Caco-2 (cell line): Measurements from ENCODE around the gene GAREM1. TPM values are rescaled to one million over a fixed set of nuclear protein-coding genes. Genes with fewer than 3 reads are reported as not detected.

ENCODE experiments used
- BruUV-seq: library from RNA; stranded (reverse); fragments of 400-500 nt; replicated peaks from 2 replicates; lab custom pipeline; 2021; lab: Mats Ljungman, UMichigan
- CTCF ChIA-PET: fragments of 300-600 bp; sonication (Branson Sonifier 250); formaldehyde crosslinking; loops from one replicate; lab custom pipeline; 2022; ENCODE audit warnings: antibody characterized with exemption; lab: Charles Lee
- POLR2A ChIA-PET: fragments of 300-600 bp; sonication (Branson Sonifier 250); formaldehyde crosslinking; loops from one replicate; lab custom pipeline; 2022; ENCODE audit warnings: antibody characterized with exemption; lab: Charles Lee
- DNase-seq, 2 experiments: peaks; one replicate each; pipeline versions ENCODE4 v3.0.0 to v3.0.0-alpha.2; 2020 to 2022
- H3K27me3 ChIP-seq: replicated peaks from 2 replicates; pipeline ENCODE4 v1.6.0; 2011; ENCODE audit warnings: low read length; ENCODE audit not compliant: control insufficient read depth, insufficient read depth
- H3K36me3 ChIP-seq: 2 replicates; pipeline ENCODE4 v1.5.1; 2011; ENCODE audit warnings: low read length; ENCODE audit not compliant: control insufficient read depth, insufficient read depth
- H3K4me1 ChIP-seq: fragments of 250-450 bp; sonication (Bioruptor Pico); 2 replicates; pipeline ENCODE4 v1.5.1; 2020; ENCODE audit warnings: mild to moderate bottlenecking
- H3K4me3 ChIP-seq: 2 replicates; pipeline ENCODE4 v1.5.1; 2011; ENCODE audit warnings: low read depth, mild to moderate bottlenecking, control low read depth, low read length
- H3K9me3 ChIP-seq: fragments of 250-450 bp; sonication (Bioruptor Pico); 2 replicates; pipeline ENCODE4 v1.5.1; 2020; ENCODE audit warnings: mild to moderate bottlenecking, moderate library complexity
- H3K27ac Mint-ChIP-seq: one replicate; pipeline ENCODE4 v1.8.0; 2022; ENCODE audit warnings: mixed read lengths; ENCODE audit not compliant: unreplicated experiment
- H3K27me3 Mint-ChIP-seq: one replicate; pipeline ENCODE4 v1.8.0; 2022; ENCODE audit warnings: mixed read lengths; ENCODE audit not compliant: insufficient read depth, unreplicated experiment
- H3K36me3 Mint-ChIP-seq: one replicate; pipeline ENCODE4 v1.8.0; 2022; ENCODE audit warnings: mild to moderate bottlenecking, mixed read lengths; ENCODE audit not compliant: insufficient read depth, unreplicated experiment
- H3K4me1 Mint-ChIP-seq: one replicate; pipeline ENCODE4 v1.8.0; 2022; ENCODE audit warnings: low read depth, mixed read lengths; ENCODE audit not compliant: unreplicated experiment
- H3K4me3 Mint-ChIP-seq: one replicate; pipeline ENCODE4 v1.8.0; 2022; ENCODE audit warnings: mild to moderate bottlenecking, moderate library complexity, mixed read lengths; ENCODE audit not compliant: unreplicated experiment
- H3K9me3 Mint-ChIP-seq: one replicate; pipeline ENCODE4 v1.8.0; 2022; ENCODE audit warnings: mixed read lengths; ENCODE audit not compliant: unreplicated experiment
- CTCF ChIP-seq, 2 experiments: fragments of 200-600 bp in 1 of 2; IDR thresholded peaks; 1 replicate in 1 of 2; 2 replicates in 1 of 2; pipeline versions ENCODE4 v1.5.1 to v1.8.0; 2011 to 2022; ENCODE audit warnings: antibody characterized with exemption in 1 of 2, control low read depth in 1 of 2, inconsistent platforms in 1 of 2, low read depth in 1 of 2, low read length in 1 of 2, mild to moderate bottlenecking in 1 of 2, moderate library complexity in 1 of 2; ENCODE audit not compliant: insufficient read depth in 1 of 2, severe bottlenecking in 1 of 2, unreplicated experiment in 1 of 2
- intact Hi-C: fragments of 100-400 bp; cut with micrococcal nuclease; formaldehyde crosslinking; loops from one replicate; pipeline ENCODE4 v1.10.0; 2022; ENCODE audit not compliant: unreplicated experiment
- total RNA-seq: library from RNA; stranded (reverse); gene quantifications from 2 replicates; pipeline ENCODE4 v1.2.3, GENCODE V29; 2022

The GAREM1 gene
- total RNA-seq, 1 experiment from 2014 or later = 0.50 TPM

GRCh38 chr18:32277549-32277948, 193.1 kb downstream of the GAREM1 start:
- no TSS peak for BruUV-seq
- H3K4me1 Mint-ChIP-seq = no peaks in the 10 kb centered on the region
- H3K27ac Mint-ChIP-seq = no peak overlapping the region
- peaks cover 4% of the 10 kb centered on the region for H3K36me3 Mint-ChIP-seq
- H3K4me3 ChIP-seq = no peak overlapping the region
- no peak for DNase-seq
- intact Hi-C loops = no loop called here
- ChIA-PET POLR2A (no interaction called here), CTCF (no interaction called here)
- H3K27me3 ChIP-seq = no peaks in the 10 kb centered on the region
- H3K27me3 Mint-ChIP-seq = no peaks in the 10 kb centered on the region
- H3K36me3 ChIP-seq = no peaks in the 10 kb centered on the region
- no peaks in the 10 kb centered on the region for H3K9me3 ChIP-seq
- H3K4me1 ChIP-seq = no peaks in the 10 kb centered on the region
- no peak for TF ChIP-seq CTCF (IDR thresholded peaks at IDR 0.05; ENCODE audit: insufficient read depth in 1 of 2, low read depth in 1 of 2, low read length in 1 of 2, severe bottlenecking in 1 of 2, unreplicated experiment in 1 of 2)
- no peaks in the 10 kb centered on the region for H3K9me3 Mint-ChIP-seq
- no peak overlapping the region for H3K4me3 Mint-ChIP-seq

GRCh38 chr18:32276906-32277305, 193.8 kb downstream of the GAREM1 start:
- H3K4me1 ChIP-seq = no peaks in the 10 kb centered on the region
- CTCF ChIA-PET = no interaction called here
- TF ChIP-seq CTCF (IDR thresholded peaks at IDR 0.05; ENCODE audit: insufficient read depth in 1 of 2, low read depth in 1 of 2, low read length in 1 of 2, severe bottlenecking in 1 of 2, unreplicated experiment in 1 of 2) = no peak
- H3K4me3 Mint-ChIP-seq = no peak overlapping the region
- no peak overlapping the region for H3K27ac Mint-ChIP-seq
- H3K9me3 ChIP-seq = no peaks in the 10 kb centered on the region
- intact Hi-C loops = no loop called here
- no peaks in the 10 kb centered on the region for H3K9me3 Mint-ChIP-seq
- no peaks in the 10 kb centered on the region for H3K27me3 Mint-ChIP-seq
- H3K27me3 ChIP-seq = no peaks in the 10 kb centered on the region
- peaks cover 4% of the 10 kb centered on the region for H3K36me3 Mint-ChIP-seq
- no TSS peak for BruUV-seq
- H3K4me1 Mint-ChIP-seq = no peaks in the 10 kb centered on the region
- H3K36me3 ChIP-seq = no peaks in the 10 kb centered on the region
- no peak overlapping the region for H3K4me3 ChIP-seq
- no peak for DNase-seq
- POLR2A ChIA-PET = no interaction called here

DNA sequence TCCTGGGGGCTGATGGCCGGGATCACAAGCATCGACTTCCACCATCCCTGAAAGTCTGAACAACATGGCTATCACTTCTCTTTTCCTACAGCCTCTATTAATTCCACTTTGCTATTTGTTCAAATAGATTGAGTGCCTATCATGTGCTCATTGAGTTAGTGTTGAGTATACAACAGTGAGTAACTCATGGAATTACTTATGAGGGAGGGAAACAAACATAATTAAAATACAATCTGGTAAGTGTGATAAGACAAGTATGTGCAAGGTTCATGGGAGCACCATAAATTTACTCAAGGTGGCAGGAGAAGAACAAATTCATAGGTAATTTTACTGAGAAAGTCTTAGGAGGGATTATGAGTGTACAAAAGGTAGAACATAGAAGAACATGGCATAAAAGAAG, 194.4 kb downstream of the GAREM1 start:
- Mint-ChIP-seq H3K9me3 (no peaks in the 10 kb centered on the region), H3K4me1 (no peaks in the 10 kb centered on the region), H3K27me3 (no peaks in the 10 kb centered on the region), H3K36me3 (peaks cover 4% of the 10 kb centered on the region), H3K27ac (no peak overlapping the region), H3K4me3 (no peak overlapping the region)
- no peak for DNase-seq
- POLR2A ChIA-PET = no interaction called here
- CTCF ChIA-PET = no interaction called here
- Histone ChIP-seq H3K4me3 (no peak overlapping the region), H3K4me1 (no peaks in the 10 kb centered on the region), H3K9me3 (no peaks in the 10 kb centered on the region), H3K36me3 (no peaks in the 10 kb centered on the region), H3K27me3 (no peaks in the 10 kb centered on the region)
- no TSS peak for BruUV-seq
- no peak for TF ChIP-seq CTCF (IDR thresholded peaks at IDR 0.05; ENCODE audit: insufficient read depth in 1 of 2, low read depth in 1 of 2, low read length in 1 of 2, severe bottlenecking in 1 of 2, unreplicated experiment in 1 of 2)
- intact Hi-C loops = no loop called here
